ENCODE results near the gene GNA15. TPM values are rescaled to one million over a fixed set of nuclear protein-coding genes. Genes with fewer than 3 reads are reported as not detected.

GNA15 gene
- 3.4 TPM in 1 of 2 replicates, not detected in the other for total RNA-seq

GRCh38 chr19:3135961-3136683 lies at the start of gene GNA15:
Gene GNA15, plus strand, starts transcription at chr19:3136033. Its CDS starts 418 bp downstream, at chr19:3136451.

GRCh38 chr19:3178377-3178972 lies 42.6 kb downstream of the GNA15 start, which contains the start of gene S1PR4:
Gene S1PR4, plus strand, starts transcription at chr19:3178769. Its CDS starts 24 bp downstream, at chr19:3178793.

GRCh38 chr19:3185461-3186159 lies 49.8 kb downstream of the GNA15 start, which contains the start of gene NCLN:
Gene NCLN, plus strand, starts transcription at chr19:3185930. Its CDS starts 101 bp downstream, at chr19:3186031.

Other genes starting within 250 kb of the GNA15 start
- gene ZNF57, start 235.1 kb upstream of the GNA15 start, total RNA-seq, result 1.6 and 6.1 TPM in 2 replicates
- gene ZNF77, start 191.1 kb upstream of the GNA15 start, total RNA-seq, result 2.6 and 4.9 TPM in 2 replicates
- 1.2 and 8.9 TPM in 2 replicates for gene TLE6, start 158.5 kb upstream of the GNA15 start, total RNA-seq
- 3.9 and 29.4 TPM in 2 replicates for gene TLE2, start 106.8 kb upstream of the GNA15 start, total RNA-seq
- gene TLE5, start 73.5 kb upstream of the GNA15 start, total RNA-seq, result 391 and 417 TPM in 2 replicates
- 48.5 and 66.3 TPM in 2 replicates for gene GNA11, start 41.7 kb upstream of the GNA15 start, total RNA-seq
- not detected in 2 replicates for gene S1PR4, start 42.7 kb downstream of the GNA15 start, total RNA-seq
- gene NCLN, start 49.9 kb downstream of the GNA15 start, total RNA-seq, result 56.9 and 90.5 TPM in 2 replicates
- gene CELF5, start 88.6 kb downstream of the GNA15 start, total RNA-seq, result not detected in 2 replicates
- 50.4 and 127 TPM in 2 replicates for gene NFIC, start 230.6 kb downstream of the GNA15 start, total RNA-seq